Activated CD8-positive, alpha-beta memory T cell treated with anti-CD3 and anti-CD28 coated beads for 1 hour (primary cell): ENCODE data around the gene UIMC1.

Source experiments
- DNase-seq, 2 donors: peaks; one replicate each; pipeline ENCODE4 v3.0.0-alpha.2; 2020; ENCODE audit warnings: low read depth in 1 of 2; ENCODE audit errors: extremely low read depth in 1 of 2

The UIMC1 gene

DNA sequence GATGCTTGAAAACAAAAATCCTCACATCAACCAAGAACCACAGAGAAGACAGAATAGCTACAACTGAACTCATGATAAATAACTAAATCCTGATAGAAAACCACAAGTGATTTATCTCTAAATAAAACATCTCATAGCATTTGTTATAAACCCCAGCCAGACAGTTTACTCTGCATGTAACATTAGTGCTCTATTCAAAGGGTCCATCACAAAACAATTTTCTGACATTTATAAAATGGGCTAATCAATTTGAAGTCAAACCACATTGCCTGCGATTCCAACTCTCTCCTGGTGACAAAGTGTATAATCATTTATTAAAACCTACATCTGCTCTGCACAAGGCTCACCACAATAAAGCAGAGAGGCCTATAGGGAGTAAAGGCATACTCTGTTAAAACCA is 49.8 kb downstream of the UIMC1 start:
- no peak for DNase-seq

GRCh38 chr5:176955895-176956294 is 50.7 kb downstream of the UIMC1 start:
- no peak for DNase-seq

- no peak for DNase-seq
These were observed 52.5 kb downstream of the UIMC1 start for GRCh38 chr5:176954050-176954449.

- no peak for DNase-seq
These were observed 53.9 kb downstream of the UIMC1 start for GRCh38 chr5:176952531-176953193.

DNA sequence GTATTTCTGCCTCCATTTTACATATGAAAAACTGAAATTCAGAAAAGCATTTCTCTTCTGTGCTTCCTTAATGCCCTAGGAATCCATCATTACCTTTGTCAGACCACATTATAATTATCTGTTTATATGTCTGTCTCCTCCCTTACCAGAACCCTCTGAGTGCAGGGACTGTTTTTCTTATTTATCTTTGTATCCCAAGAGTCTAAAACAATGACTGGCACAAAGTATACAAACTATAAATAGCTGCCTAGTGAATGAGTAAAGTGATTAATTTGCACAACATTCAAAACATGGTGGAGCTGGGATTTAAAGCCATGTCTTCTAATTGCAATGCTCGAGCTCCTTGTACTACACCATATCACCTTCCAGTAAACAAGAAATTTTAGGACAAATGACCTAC is 58.1 kb downstream of the UIMC1 start:
- DNase-seq: no peak

DNA sequence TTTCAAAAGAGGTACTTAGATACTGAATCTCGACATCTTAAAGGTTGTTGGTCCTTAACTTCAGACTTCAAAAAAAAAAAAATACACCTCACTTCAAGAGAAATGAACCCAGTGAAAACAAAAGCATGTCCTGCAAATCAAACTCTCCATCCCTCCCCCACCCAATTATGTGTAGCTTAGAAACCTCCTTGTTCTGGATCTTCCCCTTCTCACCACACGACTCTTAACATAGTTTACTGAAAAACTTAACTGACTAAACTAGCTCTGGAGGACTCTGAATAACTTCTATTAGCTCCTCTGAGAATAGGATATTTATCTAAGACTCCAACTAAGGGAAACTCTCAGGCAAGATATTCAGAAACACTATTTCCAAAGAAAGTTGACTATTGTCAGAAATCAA is 58.7 kb downstream of the UIMC1 start:
- no peak for DNase-seq

DNA sequence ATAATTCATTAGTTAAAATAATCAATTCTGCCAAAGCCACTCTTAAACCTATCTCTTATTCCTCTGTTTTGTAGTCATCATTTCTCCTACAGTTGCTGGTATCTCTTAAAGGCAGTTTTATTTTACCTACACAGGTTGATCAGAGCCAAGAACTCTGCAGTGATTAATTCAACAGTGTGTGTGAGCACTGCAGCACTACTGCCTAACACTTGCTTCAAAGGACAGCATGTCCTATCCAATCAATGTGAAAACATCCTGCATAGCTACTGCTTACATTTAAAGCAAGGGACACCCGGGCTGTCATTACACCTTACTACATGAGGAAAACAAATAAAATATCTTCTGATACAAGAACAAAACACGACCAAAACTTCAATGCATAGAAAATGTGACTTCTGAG is 62.3 kb downstream of the UIMC1 start:
- DNase-seq: no peak

DNA sequence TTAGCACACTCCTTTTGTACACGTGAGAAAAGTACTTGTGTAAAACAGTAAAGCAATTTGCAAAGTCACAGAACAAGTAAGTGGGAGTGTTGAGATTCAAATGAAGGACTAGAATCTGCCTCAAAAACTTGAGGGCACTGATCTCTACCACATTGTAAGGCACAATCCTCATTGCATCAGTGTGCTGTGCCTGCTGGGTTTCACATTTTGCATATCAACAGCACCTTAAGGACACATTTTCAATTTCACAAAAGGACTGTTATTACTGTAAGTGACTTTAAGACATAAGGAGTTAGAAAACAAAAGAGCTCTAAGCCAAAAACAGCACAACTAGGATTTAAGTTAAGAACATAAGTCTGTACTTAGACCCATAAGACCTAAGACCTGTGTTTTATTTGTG is 62.8 kb downstream of the UIMC1 start:
- no peak for DNase-seq

DNA sequence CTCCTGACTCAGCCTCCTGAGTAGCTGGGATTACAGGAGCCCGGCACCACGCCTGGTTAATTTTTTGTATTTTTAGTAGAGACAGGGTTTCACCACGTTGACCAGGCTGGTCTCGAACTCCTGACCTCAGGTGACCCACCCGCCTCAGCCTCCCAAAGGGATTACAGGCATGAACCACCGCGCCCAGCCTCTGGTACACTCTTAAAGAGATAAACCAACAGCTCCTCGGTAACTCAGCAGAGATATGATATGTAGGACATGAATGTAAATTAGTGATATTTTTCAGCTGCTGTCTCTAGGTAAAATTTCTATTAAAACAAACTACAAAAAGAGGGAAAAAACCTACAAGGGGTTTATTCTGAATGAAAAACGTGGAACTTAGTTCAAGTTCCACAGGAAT is 64.6 kb downstream of the UIMC1 start:
- no peak for DNase-seq

DNA sequence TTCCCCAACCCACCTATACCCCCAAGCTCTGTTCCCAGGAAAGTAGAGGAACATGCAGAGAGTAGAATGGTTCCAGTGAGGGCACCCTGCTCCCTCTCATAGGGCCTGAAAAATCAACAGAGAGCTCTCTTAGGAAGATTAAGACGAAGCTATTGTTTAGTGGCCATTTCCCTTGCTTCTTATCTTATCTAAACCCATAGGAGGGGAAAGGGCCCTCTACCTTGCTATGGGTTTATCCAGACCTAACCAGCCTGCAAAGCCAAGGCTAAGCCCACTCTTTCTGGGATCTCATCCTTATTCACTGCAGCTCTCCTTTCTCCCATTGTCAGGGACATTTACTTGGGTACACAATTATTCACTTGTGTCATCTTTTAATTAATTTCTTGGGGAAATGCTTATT is 68.1 kb downstream of the UIMC1 start:
- no peak for DNase-seq

DNA sequence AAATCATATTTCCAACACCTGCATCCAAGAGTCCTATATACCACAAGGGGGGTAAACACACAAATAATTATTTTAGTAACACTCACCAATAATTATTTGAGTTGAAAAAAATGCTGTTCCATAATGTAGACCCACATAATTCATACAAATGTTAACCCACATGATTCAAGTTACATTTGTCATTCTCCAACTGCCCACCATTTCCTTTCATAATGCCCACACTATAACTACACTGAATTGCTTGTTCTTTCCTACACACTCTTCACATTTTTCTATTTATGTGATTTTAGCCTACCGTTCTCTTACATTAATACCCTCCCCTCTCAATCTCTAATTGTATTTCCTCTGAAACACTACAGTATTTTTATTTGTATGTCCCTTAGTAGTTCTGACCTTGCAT is 71.6 kb downstream of the UIMC1 start:
- no peak for DNase-seq

GRCh38 chr5:176934309-176934930 is 72.2 kb downstream of the UIMC1 start:
- DNase-seq: no peak

DNA sequence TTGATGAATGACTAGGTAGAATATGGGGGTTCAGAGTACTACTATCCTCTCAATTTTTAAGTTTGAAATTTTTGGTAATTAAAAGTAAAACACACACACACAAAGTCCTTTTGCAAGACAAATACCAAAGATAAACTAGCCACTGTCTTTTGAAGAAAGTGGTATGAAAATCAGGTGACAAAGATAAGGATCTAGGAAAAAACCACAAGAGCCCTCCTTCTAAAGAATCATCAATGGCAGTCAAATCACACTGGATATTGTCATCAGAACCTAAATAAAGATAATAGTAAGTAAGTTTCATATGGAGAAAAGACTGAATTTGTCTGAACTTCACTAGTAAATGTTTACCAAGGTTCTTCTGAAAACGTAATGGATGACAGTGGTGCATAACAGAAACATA is 76.9 kb downstream of the UIMC1 start:
- no peak for DNase-seq

GRCh38 chr5:176927562-176927961 is 79.0 kb downstream of the UIMC1 start:
- DNase-seq: no peak

GRCh38 chr5:176922817-176923216 is 83.8 kb downstream of the UIMC1 start:
- no peak for DNase-seq

DNA sequence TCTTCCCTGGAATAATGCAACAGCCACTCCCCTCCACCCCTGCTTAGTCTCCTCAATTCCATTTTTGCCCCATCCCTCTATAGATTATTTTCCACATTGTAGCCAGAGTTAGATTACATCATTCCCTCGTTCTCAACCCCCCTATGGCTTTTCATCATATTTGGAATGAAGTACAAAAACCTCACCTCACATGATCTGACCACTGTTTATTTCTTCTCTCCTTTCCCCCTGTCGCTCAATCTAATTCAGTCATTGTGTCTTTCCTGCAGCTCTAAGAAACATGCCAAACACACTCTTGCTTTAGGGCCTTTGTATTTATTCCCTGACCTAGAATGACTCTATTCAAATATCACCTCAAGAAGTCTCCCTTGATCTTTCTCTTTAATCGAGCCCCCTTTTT is 84.9 kb downstream of the UIMC1 start:
- DNase-seq: no peak

DNA sequence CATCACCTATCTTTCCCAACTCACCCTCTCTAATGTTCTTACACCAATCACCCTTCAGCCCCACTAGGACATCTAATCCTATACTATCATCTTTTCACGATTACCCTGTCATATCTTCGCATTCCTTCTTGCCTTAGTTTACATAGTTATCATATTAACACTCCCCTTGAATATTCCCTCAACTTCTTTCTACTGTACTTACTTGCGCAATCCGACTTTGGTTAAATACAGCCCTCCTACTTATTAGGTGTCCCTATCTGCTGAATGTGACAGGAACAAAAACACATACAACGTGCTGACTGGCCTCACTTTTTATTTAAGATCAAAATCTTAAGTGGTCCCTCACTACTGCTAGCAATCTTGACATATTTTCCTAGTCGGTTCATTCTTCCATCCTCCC is 88.0 kb downstream of the UIMC1 start:
- DNase-seq: no peak

DNA sequence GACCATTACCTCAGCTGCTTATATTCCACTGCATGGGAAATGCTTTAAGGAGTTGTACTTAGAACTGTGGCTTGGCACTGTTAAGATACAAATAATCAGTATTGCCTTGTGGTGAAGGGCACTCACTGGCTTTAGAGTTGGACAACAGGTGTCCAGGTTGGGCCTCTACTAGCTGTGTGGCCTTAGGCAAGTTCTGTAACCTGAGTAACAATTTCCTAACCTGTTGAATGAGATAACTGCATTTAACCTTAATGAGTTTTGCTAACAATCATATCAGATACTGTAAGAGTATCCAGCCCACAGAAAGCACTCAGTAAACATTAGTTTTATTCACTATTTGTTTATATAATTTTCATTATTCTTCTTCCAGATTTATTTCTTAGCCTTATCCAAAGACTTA is 90.2 kb downstream of the UIMC1 start:
- no peak for DNase-seq

- no peak for DNase-seq
These were observed 90.7 kb downstream of the UIMC1 start for GRCh38 chr5:176915906-176916305.

DNA sequence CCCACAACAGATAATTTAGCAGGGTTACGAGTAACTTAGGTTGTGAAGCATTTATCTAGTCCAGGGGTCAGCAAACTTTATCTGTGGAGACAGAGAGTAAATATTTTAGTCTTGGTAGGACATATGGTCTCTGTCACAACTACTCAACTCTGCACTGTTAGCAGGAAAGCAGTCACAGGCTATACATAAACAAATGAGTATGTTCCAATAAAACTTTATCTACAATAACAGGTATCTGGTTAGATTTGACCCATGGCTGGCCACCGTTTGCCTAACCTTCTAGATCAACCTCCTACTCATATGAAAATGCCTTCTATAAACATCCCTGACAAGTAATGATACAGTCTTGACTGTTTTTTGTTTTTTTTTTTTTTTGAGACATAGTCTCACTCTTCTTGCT is 94.5 kb downstream of the UIMC1 start:
- no peak for DNase-seq

- DNase-seq: no peak
These were observed 97.8 kb downstream of the UIMC1 start for GRCh38 chr5:176908675-176909368.

DNA sequence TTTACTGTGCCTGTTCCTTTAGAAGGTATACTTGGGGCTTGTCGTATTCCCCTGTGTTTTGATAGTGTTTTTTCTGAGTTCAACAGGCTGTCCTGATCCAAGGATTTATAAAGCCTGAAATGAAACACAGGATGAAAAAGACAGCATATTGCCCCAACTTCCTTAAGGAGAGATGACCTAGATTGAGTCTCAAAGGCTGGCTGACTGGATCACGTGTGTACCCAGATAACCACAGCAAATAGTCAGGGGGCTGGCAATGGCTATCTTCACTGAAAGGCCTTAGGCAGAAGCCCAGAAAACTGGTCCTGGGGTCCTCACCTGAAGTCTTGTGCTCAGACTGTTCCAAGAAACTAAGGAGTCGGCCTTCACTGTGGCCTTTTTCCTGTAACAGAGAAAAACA is 99.8 kb downstream of the UIMC1 start:
- no peak for DNase-seq
